NB4 (cell line): ENCODE data around the gene VIPR2.

ENCODE experiments used
- CTCF ChIP-seq: IDR thresholded peaks from one replicate; pipeline ENCODE4 v1.5.1; 2012; ENCODE audit warnings: low read depth, low read length
- POLR2A ChIP-seq: IDR thresholded peaks from 2 replicates; pipeline ENCODE4 v1.6.1; 2011; ENCODE audit warnings: mild to moderate bottlenecking; ENCODE audit not compliant: insufficient read length; ENCODE audit errors: extremely low read depth

- TF ChIP-seq POLR2A (no peak), CTCF (no peak)
Observed at GRCh38 chr7:159192725-159193453, 48.2 kb upstream of the VIPR2 start.
